NCI-H146 treated with DMSO at 0.1 percent for 48 hours (cell line): ENCODE results near the gene ARID3B.

ENCODE experiments used
- DNase-seq: peaks from one replicate; lab custom pipeline; 2025; ENCODE audit not compliant: unreplicated experiment; lab: John Stamatoyannopoulos, UW

The ARID3B gene

GRCh38 chr15:74603026-74603788 lies 62.2 kb downstream of the ARID3B start:
- DNase-seq, result no peak

- DNase-seq, result no peak
Measured at GRCh38 chr15:74603789-74604705, 63.0 kb downstream of the ARID3B start.

GRCh38 chr15:74604983-74605794 lies 64.2 kb downstream of the ARID3B start:
- DNase-seq, result peak; percentile 63

GRCh38 chr15:74605795-74606150 lies 64.8 kb downstream of the ARID3B start:
- DNase-seq, result no peak

GRCh38 chr15:74608786-74609185 lies 67.8 kb downstream of the ARID3B start:
- DNase-seq, result no peak

- DNase-seq, result no peak
Measured at GRCh38 chr15:74609938-74610301, 68.9 kb downstream of the ARID3B start.

GRCh38 chr15:74610302-74610951 lies 69.4 kb downstream of the ARID3B start:
- DNase-seq, result no peak

- DNase-seq, result no peak
Measured at GRCh38 chr15:74611341-74611740, 70.3 kb downstream of the ARID3B start.

GRCh38 chr15:74611834-74612233 lies 70.8 kb downstream of the ARID3B start:
- no peak for DNase-seq

GRCh38 chr15:74612677-74613076 lies 71.7 kb downstream of the ARID3B start:
- DNase-seq, result no peak

GRCh38 chr15:74613089-74613952 lies 72.3 kb downstream of the ARID3B start:
- no peak for DNase-seq

GRCh38 chr15:74613953-74614743 lies 73.1 kb downstream of the ARID3B start:
- DNase-seq, result no peak

- peak; percentile 20 for DNase-seq
Measured at GRCh38 chr15:74614744-74615507, 73.9 kb downstream of the ARID3B start.

- peak; percentile 75 for DNase-seq
Measured at GRCh38 chr15:74615508-74616365, 74.7 kb downstream of the ARID3B start, which contains the start of gene CLK3. Gene CLK3 (plus strand): TSS chr15:74615836. CDS start chr15:74619197, 3,361 bp downstream.

GRCh38 chr15:74616366-74616939 lies 75.4 kb downstream of the ARID3B start:
- no peak for DNase-seq

GRCh38 chr15:74616996-74617395 lies 76.0 kb downstream of the ARID3B start:
- DNase-seq, result no peak
